Measurements from ENCODE around the gene CAMK2D.

DNA sequence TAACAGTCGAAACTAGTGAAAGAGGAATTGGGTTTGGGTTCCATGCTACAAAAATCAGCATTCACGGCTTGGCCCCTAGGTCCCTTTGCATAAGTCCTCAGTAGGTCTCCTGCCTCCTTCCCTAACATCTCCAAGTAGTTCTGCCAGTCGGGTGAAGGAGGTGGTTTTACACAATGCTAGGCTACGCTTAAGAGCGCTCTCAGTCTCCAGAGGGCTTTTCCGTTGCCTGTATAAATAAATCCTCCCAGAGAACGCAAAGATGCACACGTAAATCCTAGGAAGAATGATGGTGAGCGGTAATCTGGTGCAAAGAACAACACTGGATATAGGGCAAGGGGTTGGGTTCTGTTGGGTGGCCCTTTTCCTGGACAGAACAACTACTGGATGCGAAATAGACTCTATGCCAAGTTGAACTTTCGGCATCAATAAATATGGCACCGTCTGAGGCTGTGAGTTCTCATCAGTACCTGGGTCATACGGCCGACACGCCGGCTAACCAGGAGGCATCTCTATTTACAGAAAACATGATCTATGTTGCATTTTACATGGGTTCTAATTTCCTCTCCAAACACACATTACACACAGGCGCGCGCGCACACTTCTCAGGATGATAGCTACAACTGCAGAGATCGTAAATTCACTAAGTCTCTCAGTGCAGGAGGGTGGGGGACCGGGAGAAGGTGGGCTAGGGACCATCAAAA, 1.3 kb downstream of the CAMK2D start:
- TF ChIP-seq, protein P1, sequence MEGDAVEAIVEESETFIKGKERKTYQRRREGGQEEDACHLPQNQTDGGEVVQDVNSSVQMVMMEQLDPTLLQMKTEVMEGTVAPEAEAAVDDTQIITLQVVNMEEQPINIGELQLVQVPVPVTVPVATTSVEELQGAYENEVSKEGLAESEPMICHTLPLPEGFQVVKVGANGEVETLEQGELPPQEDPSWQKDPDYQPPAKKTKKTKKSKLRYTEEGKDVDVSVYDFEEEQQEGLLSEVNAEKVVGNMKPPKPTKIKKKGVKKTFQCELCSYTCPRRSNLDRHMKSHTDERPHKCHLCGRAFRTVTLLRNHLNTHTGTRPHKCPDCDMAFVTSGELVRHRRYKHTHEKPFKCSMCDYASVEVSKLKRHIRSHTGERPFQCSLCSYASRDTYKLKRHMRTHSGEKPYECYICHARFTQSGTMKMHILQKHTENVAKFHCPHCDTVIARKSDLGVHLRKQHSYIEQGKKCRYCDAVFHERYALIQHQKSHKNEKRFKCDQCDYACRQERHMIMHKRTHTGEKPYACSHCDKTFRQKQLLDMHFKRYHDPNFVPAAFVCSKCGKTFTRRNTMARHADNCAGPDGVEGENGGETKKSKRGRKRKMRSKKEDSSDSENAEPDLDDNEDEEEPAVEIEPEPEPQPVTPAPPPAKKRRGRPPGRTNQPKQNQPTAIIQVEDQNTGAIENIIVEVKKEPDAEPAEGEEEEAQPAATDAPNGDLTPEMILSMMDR (conservative IDR thresholded peaks at IDR 0.05): no peak
- no peak for TF ChIP-seq ZFX (IDR thresholded peaks at IDR 0.05)

Data from C4-2B (cell line).